CD4-positive, alpha-beta T cell treated with Interleukin-21 for 1 hour (primary cell): ENCODE measurements around the gene KBTBD2.
"Not testable (repeated sequence)": the region's sequence is repeated elsewhere in the genome, so short reads cannot be mapped to it uniquely, and the experiment has no call there.

Experiments
- DNase-seq: peaks from one replicate; pipeline ENCODE4 v3.0.0-alpha.2; 2020

Gene KBTBD2

DNA sequence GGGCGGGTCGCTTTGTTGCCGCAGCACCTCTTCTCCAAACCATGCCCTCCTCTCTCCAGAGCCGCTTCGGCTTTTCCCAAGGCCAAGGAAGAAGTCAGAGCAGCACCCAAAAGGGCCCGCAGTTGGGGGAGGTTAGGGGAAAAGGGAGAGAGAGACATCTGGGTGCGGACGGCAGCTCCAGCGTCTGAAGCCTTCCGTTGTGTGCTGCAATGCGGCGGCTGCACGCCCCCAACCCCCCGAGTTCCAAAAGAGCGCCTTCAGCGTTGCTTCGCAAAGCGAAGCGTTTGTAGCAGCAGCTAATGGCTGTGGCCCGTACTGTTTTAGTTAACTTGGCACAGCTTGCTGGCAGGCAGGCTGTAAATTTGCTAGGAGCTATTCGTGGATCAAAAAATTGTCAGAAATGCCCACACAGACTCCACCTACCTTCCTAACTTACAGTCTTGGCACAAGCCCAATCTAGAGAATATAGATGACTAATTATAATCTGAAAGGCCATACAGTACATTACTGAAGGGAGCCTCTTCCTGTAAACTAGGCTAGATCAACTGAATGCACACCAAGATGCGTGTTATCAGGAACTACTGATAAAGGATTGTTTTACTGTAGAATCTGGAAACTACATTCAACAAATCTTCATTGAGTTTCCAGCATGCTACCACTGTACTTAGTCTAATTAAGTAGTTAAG, 1.1 kb upstream of the KBTBD2 start:
- DNase-seq, result peak; percentile 73

DNA sequence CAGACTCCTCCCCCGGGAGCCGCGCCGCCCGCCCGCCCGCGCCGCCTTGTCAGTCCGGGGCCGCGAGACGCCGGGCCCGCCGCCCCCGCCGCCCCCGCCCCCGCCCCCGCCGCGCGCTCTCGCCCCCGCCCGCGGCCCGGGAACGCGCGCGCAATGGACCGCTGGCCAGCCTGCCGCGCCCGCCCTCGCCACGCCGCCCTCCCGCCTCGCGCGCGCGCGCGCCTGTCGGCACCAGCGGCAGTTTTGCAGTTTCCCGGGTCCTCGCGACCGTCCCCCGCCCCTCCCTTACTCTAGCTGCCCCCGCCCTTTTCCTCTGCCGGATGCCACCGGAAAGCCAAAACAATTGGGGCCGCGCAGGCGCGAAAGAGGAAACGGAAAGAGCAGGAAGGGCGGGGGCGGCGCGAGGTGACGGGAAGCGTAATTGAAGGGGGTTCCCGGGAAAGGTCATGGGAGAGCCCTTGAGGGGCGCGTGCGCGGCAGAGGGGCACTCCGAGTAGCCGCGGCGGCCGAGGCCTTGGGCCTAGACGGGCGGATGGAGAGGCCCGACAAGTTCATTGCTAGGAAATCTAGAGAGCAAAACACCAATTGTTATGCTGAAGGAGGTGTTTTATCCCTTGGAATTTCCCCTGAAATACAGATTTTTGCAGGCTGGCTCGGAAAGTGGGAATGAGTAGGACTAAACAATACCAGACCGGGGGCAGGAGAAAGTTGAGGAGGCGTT, 400 bp upstream of the KBTBD2 start:
- peak; percentile 99 for DNase-seq

DNA sequence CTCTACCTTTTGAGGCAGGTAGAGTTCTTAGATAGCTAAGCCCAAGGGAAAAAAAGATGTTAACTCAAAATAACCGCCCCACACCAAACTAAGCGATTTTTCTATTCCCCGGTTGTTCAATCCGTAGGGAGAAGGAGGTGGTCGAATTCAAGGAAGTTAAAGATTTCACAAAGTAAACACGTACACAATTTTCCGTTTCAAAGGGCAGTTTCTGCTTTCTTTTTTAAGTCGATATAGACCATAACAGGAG, 842 bp downstream of the KBTBD2 start:
- no peak for DNase-seq

DNA sequence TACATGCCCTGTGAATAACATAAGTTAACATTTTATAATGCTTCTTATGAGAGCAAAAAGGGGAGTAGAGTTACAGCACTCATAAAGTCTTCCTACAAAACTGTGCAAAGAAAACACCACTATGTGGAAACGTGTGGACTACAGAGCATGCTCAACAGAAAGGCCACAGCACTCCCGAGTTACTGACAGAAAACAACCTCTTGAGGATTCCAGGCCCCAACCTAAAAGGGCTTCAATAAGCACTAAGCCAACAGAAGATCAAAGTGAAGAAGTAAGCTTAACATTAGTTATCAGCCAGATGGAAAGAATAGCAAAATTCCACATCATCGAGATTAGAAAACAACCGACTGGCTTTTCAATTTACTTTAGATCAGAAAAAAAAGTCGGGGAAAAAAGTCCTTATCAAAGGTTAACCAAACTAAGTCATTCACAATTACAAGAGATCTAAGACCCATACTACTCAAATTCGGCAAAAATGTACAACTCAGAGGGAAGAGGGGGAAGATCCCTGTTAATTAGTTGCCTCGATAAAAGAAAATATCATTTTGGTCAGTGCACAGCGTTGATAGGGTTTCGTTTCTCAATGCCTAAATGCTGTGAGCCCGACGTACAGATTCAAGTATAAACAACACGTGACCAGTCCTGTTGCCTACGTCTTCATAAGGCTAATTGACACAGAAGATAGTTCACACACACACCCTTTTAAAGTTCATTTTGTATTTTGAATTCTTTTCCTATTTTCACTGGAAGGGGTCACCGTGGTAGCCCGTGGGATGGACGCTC, 1.4 kb downstream of the KBTBD2 start:
- DNase-seq, result peak; percentile 82

DNA sequence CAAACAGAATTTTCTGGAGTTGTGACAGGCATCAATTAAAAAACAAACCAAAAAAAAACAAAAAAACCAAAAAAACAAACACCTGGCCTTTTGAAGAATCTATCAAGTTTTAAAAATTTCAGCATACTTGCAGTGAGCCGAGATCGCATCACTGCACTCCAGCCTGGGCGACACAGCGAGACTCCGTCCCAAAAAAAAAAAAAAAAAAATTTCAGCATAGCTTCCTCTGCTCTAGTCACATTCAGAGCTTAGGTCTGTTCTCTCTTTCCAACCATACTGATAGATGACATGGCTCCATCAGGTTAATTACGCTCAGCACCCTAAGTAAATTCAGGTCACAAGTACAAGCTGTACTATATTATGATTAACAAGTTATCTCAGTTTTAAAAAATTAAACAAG, 3.1 kb downstream of the KBTBD2 start:
- DNase-seq, result no peak

DNA sequence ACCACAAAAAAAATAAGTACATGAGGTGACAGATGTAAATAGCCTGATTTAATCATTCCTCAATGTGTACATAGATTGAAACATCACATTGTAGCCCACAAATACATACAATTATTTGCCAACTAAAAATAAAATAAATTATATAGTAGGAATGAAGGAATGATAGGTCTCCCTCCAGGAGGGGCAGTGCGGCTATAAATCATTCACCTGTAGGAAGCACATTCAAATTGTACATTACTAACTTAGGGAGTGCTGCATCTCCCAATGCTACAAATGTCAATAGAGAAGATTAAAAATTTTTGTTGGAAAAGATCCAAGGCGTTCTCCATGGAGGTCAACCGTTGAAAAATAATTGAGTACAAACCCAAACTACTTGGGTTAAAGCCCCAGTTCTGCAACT, 4.2 kb downstream of the KBTBD2 start:
- no peak for DNase-seq

DNA sequence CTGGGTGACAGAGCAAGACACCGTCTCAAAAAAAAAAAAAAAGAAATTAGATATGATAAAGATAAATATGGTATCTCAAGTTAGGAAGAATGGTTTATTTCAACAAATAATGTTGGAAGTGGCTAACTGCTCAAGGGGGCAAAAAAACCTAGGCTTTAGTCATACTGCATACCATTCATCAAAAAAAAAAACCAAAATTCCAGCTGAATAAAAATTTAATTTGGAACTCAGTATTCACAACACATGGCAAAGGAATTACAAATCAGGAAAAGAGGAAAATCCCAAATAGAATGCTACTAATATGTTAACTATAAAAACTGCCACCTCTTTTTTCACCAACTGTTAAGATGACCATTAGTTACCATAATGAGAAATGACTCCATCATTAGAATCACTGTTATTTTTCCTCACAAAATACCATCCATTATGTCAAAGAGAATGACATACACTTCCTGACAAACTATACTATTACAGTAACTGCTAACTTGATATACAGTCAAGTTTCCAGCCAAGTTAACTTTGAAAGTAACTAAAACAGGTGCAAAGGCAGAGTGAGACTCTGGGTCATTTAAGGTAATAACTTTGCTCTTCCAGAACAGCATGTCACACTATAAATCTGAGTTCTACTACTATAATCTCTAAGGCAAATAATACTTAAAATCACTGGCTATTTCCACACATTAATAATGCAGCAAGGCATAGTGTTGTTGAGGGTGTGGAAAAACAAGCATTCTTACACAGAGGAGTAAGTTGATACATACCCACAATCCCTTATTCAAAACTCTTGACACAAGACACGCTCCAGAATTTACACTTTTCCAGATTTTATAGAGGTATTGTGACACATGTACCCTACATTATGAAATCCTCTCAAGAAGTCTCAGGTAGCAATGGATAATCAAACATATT, 10.2 kb downstream of the KBTBD2 start:
- DNase-seq, result no peak

DNA sequence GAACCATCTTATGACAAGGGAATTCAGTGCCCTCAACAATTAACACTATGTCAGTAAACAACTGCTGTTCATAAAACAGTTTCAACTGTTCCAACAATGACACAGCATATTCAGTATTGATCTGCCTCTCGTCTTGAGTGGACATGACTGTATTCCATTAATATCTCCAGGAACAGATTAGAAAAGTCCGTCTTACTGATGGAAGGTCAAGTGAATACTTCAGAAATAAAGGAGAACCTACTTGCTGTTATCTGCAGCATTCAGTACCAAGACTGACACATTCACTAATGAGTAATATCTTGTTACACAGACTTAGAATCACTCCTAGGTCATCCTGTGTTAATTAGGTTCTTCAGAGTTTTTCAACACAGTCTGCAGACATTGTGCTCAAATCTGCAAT, 12.1 kb downstream of the KBTBD2 start:
- DNase-seq, result no peak

DNA sequence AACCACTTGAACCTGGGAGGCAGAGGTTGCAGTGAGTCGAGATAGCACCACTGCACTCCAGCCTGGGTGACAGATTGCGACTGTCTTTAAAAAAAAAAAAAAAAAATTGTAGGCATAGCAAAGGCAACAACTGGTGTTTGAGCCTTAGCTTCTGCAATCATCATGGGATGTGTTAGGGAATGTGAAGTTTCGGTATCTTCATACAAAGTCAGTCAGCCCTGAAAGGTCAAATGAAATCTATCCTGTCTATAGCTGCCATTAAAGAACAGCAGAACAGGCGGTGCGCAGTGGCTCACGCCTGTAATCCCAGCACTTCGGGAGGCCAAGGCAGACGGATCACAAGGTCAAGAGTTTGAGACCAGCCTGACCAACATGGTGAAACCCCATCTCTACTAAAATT, 13.5 kb downstream of the KBTBD2 start:
- not testable (repeated sequence) for DNase-seq

DNA sequence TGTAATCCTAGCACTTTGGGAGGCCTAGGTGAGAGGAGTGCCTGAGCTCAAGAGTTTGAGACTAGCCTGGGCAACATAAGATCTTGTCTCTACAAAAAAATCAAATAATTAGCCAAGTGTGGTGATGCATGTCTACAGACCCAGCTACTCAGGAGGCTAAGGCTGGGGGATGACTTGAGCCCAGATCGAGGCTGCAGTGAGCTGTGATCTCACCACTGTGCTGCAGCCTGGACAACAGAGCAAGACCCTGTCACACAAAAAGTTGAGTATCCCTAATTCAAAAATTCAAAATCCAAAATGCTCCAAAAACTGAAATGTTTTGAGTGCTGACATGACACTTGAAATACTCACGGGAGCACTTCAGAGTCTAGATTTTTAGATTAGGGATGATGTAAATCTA, 19.1 kb downstream of the KBTBD2 start:
- DNase-seq, result no peak

DNA sequence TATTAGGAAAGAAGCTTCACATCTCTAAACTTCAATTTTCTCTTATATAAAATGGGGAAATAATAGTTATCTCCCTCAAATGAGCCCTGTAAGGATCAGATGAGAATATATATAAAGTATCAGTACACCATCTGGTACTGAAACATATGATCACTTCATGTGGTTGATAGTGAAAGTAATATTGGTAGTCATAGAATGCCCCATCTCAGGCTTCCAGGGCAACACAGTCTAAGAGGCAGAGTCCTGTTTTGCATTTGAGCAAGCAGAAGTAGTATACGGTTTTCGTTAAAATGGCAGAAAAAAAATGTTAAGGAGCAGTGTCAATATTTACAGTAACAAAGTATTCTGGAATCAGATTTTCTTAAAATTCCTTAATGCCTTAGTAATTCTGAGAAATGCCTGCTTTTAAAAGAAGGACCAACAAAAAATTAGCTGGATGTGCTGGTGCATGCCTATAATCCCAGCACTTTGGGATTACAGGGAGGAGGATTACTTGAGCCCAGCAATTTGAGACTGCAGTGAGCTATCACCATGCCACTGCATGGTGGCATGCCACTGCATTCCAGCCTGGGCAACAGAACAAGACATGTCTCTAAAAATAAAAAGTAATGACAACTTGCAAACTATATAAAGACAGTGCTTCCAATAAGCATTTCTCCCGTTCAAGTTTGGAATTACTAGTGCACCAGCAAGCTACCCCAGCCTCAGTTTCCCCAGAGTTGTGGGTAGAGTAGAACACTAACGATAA, 19.8 kb downstream of the KBTBD2 start:
- no peak for DNase-seq

DNA sequence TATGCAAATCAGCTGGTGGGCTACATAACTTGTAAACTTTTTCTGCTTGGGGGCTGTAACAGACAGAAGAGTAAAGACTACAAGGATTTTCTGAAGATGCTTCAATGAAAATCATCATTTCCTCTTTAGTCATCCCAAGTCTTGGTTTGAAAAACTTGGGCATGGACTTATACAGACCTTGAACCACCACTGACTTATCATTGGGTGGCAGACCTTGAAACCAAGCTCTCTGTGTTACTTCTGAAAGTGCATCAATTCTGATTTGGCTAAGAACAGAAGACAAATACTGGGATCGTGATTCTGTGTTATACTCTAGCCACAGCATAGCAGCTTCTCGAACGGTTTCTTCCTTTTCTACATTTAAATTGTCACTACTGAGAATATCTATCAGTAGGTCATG, 21.3 kb downstream of the KBTBD2 start:
- DNase-seq, result no peak

DNA sequence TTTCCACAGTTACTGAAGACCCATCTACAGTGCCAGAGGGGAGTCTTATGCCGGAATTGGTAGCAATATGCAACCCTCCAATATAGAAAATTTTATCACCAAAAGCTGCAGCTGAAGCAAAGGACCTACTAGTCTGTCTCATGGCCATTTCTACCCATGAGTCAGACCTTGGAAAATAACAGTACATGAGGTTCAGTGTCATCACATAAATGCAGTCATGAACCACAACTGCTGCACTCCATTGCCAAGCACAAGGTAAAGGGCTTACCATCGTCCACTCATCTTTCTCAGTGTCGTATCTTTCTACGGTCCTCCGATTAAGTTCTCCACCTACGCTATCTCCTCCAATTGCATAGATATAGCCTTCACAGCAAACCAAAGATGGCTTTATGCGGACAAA, 21.8 kb downstream of the KBTBD2 start:
- no peak for DNase-seq

DNA sequence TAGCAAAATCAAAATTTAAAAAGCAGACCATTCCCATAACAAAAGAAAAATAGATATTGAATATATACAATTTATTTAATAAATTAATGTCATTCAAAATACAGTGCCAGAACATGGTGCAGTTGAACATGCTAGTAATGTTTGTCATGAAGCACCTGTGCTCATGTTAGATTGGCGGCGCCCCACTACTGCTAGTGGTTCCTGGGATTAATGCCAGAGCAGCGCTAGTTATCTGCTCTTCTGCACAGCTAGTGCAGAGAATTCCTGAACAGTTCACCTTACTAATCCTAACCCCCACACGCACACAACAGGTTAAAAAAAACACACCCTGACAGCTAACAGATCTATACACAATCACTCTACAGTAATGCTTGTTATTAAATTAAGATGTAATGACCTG, 23.4 kb downstream of the KBTBD2 start:
- no peak for DNase-seq

DNA sequence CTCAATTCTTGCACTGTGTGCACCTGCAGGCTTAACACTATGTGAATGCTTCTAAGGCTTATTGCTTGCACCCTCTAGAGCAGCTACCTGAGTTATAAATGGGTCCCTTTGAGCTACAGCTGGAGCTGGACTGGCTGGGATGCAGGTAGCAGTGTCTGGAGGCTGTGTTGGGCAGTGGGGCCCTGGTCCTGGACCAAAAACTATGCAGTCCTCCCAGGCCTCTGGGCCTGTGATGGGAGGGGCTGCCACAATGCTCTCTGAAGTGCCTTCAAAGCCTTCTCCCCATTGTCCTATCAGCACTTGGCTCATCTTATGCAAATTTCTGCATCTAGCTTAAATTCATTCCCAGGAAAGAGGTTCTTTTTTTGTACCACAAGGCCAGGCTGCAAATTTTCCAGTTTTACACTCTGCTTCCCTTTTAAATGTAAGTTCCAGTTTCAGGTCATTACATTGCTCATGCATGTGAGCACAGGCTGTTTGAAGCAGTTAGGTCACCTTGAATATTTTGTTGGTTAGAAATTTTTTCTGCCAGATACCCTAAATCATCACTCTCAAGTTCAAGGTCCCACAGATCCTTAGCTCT, 26.0 kb downstream of the KBTBD2 start:
- DNase-seq, result no peak

DNA sequence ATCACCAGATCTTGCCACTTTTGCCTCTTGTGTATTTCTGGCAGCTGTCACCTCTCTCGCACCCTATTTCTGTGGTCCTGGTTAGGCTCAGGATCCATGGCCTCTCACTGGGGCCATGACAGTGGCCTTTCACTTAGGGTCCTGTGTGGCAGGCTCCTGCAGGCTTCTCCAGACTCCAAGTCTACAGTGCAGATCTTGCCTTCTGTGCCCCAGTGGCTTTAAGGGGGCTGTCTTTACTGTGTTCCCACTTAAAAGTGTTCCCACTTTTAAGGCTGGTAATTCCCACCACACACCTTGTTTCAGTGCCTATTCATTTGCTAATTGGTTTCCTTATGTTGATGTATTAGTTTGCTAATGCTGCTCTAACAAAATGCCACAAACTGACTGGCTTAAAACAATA, 27.7 kb downstream of the KBTBD2 start:
- DNase-seq, result not testable (repeated sequence)

DNA sequence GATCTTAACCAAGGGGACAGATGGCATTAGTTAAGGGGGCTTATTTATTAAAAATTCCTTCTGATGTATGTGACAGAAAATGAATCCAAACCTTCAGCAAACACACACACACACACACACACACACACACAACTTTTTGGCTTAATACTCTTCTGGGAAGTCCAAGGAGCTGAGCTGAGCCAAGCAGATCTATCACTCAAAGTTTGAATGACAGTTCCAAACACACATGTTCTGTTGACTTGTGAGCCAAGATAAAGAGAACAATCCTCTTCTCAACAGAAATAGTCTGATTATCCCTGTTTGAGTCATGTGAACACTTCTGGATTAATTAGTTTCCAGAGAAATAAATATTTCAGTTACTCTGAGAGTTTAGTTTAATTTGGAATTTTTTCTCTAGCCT, 31.5 kb downstream of the KBTBD2 start:
- DNase-seq, result no peak

DNA sequence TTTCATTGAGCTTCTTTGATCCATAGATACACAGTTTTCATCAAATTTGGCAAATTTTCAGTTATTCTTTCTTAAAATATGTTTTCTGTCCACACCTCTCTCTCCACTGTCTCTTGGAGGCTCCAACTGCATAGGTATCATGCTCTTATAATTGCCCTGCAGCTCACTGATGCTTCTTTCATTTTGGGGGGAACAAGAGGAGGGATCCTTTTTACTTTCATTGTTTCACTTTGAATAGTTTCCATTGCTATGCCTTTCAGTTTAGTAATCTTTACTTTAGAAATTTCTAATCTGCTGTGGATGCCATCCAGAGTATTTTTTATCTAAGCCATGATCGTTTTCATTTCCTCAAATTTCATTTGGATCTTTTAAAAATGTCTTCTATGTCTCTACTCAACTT, 32.9 kb downstream of the KBTBD2 start:
- DNase-seq, result no peak

DNA sequence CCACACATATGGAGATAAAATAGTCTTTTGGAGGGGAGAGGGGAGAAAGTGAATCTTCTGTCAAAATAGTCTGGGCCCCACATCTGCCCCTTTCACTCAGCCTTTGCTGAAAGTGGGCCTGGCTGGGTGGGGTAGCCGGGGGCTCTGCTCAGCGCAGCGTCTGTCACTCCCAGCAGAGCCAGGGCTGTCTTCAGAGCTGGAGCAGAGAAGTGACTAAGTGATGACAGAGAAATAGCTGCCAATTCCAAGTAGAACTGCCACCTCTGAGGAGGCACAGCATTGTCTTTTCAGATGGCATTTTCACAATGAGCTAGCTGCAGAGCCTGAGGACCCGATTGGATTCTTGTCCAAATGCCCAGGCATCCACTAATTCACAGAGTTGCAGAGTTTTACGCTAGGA, 34.5 kb downstream of the KBTBD2 start:
- not testable (repeated sequence) for DNase-seq

DNA sequence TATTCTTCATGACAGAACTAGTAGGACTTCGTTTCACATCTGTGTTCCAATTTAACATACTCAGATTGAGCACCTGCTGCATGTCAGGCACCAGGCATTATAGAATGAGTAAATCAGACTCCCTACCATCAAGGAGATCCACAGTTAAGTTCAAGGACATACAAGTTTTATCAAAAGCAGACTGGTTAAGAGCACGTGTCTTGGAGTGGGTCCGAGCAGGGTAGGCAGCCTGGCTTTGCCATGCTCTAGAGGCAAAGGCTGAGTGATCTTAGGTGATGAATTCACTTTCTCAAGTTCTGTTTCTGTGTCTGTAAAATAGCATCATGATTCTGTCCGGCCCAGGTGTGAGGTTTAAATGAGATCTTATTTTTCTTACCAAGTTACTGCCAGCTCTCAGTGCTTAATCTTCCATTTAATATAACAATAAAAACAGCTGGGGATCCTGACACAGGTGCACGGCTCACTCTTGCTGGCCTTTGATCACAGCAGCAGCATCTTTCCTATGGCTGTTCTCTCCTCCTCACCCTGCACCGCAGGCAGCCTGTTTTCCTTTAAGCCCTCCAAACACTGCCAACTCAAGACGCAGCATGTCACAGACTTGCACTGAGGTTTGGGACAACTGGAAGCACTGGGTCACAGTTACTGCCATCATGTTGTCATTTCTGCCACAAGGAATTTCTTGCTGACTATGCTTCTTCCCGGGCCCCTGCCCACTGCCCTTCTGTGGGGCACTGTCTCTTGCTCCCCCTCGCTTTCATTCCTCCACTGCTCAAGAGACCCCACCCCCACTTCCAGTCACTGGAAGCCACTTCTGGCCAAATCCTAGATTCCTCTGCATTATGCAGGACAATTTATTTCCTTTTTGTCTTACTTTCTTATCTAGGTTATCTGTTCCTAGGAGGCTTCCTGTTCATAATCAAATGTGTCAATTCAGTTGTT, 35.5 kb downstream of the KBTBD2 start:
- not testable (repeated sequence) for DNase-seq

DNA sequence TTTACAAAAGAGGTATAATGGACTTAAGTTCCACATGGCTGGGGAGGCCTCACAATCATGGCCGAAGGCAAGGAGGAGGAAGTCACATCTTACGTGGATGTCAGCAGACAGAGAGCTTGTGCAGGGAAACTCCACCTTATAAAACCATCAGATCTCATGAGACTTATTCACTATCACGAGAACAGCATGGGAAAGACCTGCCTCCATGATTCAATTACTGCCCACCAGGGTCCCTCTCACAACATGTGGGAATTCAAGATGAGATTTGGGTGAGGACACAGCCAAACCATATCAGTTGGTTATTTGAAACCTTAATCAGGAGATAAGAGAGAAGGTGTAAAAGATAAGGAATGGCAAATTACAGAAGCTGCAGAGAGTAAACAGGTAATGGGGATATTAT, 40.9 kb downstream of the KBTBD2 start:
- DNase-seq, result not testable (repeated sequence)
